IMR-90 (cell line): ENCODE results near the gene ZNF425. TPM values are rescaled to one million over a fixed set of nuclear protein-coding genes. Genes with fewer than 3 reads are reported as not detected.

Experiments used
- ATAC-seq: fragments of 200-7000 bp; cut with Tn5 transposase; 2 replicates; pipeline ENCODE4 v1.9.1; 2020; ENCODE audit warnings: low read depth, mild to moderate bottlenecking, moderate library complexity
- BruUV-seq: library from RNA; stranded (reverse); fragments of 400-500 nt; replicated peaks from 2 replicates; lab custom pipeline; 2021; lab: Mats Ljungman, UMichigan
- CTCF ChIA-PET: fragments of 300-600 bp; formaldehyde crosslinking; extraction: SDS; loops from one replicate; lab custom pipeline; 2021; ENCODE audit warnings: antibody characterized with exemption; lab: Yijun Ruan, JAX
- POLR2A ChIA-PET: fragments of 300-600 bp; sonication (Branson Sonifier 250); formaldehyde crosslinking; loops from one replicate; lab custom pipeline; 2022; ENCODE audit warnings: antibody characterized with exemption; ENCODE audit not compliant: unreplicated experiment; lab: Charles Lee
- DNase-seq: peaks from one replicate; pipeline ENCODE4 v3.0.0; 2013
- H2AFZ ChIP-seq: replicated peaks from 2 replicates; pipeline ENCODE3; 2013; ENCODE audit warnings: low read length, mild to moderate bottlenecking; ENCODE audit not compliant: poor library complexity
- H2AK5ac ChIP-seq: 2 replicates; pipeline ENCODE4 v1.6.1; 2013; ENCODE audit warnings: low read depth, low read length, inconsistent platforms
- H2AK9ac ChIP-seq: replicated peaks from 2 replicates; pipeline ENCODE3; 2013; ENCODE audit warnings: mild to moderate bottlenecking, low read depth, low read length, moderate library complexity; ENCODE audit not compliant: poor library complexity
- H2BK120ac ChIP-seq: 2 replicates; pipeline ENCODE4 v1.6.1; 2013; ENCODE audit warnings: low read depth, low read length, inconsistent platforms
- H2BK15ac ChIP-seq: 3 replicates; pipeline ENCODE4 v1.6.1; 2013; ENCODE audit warnings: low read depth, low read length, inconsistent platforms
- H2BK20ac ChIP-seq: 2 replicates; pipeline ENCODE4 v1.6.1; 2013; ENCODE audit warnings: low read depth, mild to moderate bottlenecking, inconsistent platforms, low read length, moderate library complexity
- H2BK5ac ChIP-seq: 2 replicates; pipeline ENCODE4 v1.6.1; 2013; ENCODE audit warnings: mild to moderate bottlenecking, low read depth, low read length, inconsistent platforms; ENCODE audit not compliant: poor library complexity, severe bottlenecking
- H3K14ac ChIP-seq: replicated peaks from 2 replicates; pipeline ENCODE4 v1.6.1; 2013; ENCODE audit warnings: low read depth, low read length, inconsistent platforms
- H3K18ac ChIP-seq: 2 replicates; pipeline ENCODE4 v1.6.1; 2013; ENCODE audit warnings: low read depth, low read length, control low read depth
- H3K23ac ChIP-seq: 2 replicates; pipeline ENCODE4 v1.6.1; 2013; ENCODE audit warnings: low read depth, low read length, inconsistent platforms
- H3K27ac ChIP-seq: 2 replicates; pipeline ENCODE4 v1.5.1; 2013; ENCODE audit warnings: mild to moderate bottlenecking, control low read depth, low read length; ENCODE audit not compliant: insufficient read depth
- H3K27me3 ChIP-seq: 2 replicates; pipeline ENCODE4 v1.6.1; 2013; ENCODE audit warnings: low read length; ENCODE audit not compliant: control insufficient read depth, insufficient read depth
- H3K36me3 ChIP-seq: 2 replicates; pipeline ENCODE4 v1.6.1; 2013; ENCODE audit warnings: low read length, mixed read lengths; ENCODE audit not compliant: control insufficient read depth, insufficient read depth
- H3K4ac ChIP-seq: 2 replicates; pipeline ENCODE4 v1.6.1; 2013; ENCODE audit warnings: low read depth, low read length, inconsistent platforms
- H3K4me1 ChIP-seq: 2 replicates; pipeline ENCODE4 v1.6.1; 2013; ENCODE audit warnings: low read length, mixed read lengths; ENCODE audit not compliant: control insufficient read depth, insufficient read depth
- H3K4me2 ChIP-seq: 2 replicates; pipeline ENCODE4 v1.6.1; 2013; ENCODE audit warnings: low read depth, mild to moderate bottlenecking, control low read depth, low read length, moderate library complexity
- H3K4me3 ChIP-seq: 2 replicates; pipeline ENCODE4 v1.5.1; 2013; ENCODE audit warnings: low read depth, mild to moderate bottlenecking, control low read depth, low read length, moderate library complexity; ENCODE audit not compliant: insufficient read depth
- H3K56ac ChIP-seq: 2 replicates; pipeline ENCODE4 v1.6.1; 2013; ENCODE audit warnings: low read length, inconsistent platforms; ENCODE audit not compliant: insufficient read depth; ENCODE audit errors: extremely low read depth
- H3K79me1 ChIP-seq, 2 experiments: 2 replicates each; pipeline ENCODE4 v1.6.1; 2013; ENCODE audit warnings: low read length in 2 of 2, inconsistent platforms in 1 of 2, low read depth in 1 of 2
- H3K9ac ChIP-seq: 2 replicates; pipeline ENCODE4 v1.6.1; 2013; ENCODE audit warnings: low read depth, low read length, control low read depth
- H3K9me1 ChIP-seq: 2 replicates; pipeline ENCODE4 v1.6.1; 2013; ENCODE audit warnings: low read length, inconsistent platforms; ENCODE audit not compliant: insufficient read depth
- H3K9me3 ChIP-seq: 2 replicates; pipeline ENCODE4 v1.6.1; 2013; ENCODE audit warnings: low read length; ENCODE audit not compliant: control insufficient read depth, insufficient read depth
- H4K20me1 ChIP-seq: 2 replicates; pipeline ENCODE4 v1.6.1; 2013; ENCODE audit warnings: low read length, inconsistent platforms; ENCODE audit not compliant: insufficient read depth
- H4K5ac ChIP-seq: 2 replicates; pipeline ENCODE4 v1.6.1; 2013; ENCODE audit warnings: mild to moderate bottlenecking, low read depth, low read length, control low read depth
- H4K8ac ChIP-seq, 2 experiments: 2 replicates each; pipeline ENCODE4 v1.6.1; 2013; ENCODE audit warnings: low read depth in 2 of 2, low read length in 2 of 2, control low read depth in 1 of 2, inconsistent platforms in 1 of 2
- H4K91ac ChIP-seq: 2 replicates; pipeline ENCODE4 v1.6.1; 2013; ENCODE audit warnings: low read depth, low read length, inconsistent platforms; ENCODE audit not compliant: insufficient read depth
- FOS ChIP-seq: fragments of 150-350 bp; IDR thresholded peaks from 2 replicates; pipeline ENCODE4 v1.6.1; 2016; ENCODE audit warnings: low read depth, low read length
- MXI1 ChIP-seq: IDR thresholded peaks from 2 replicates; pipeline ENCODE4 v1.6.1; 2012; ENCODE audit warnings: low read depth, mild to moderate bottlenecking, low read length, moderate library complexity, borderline replicate concordance
- RFX5 ChIP-seq: IDR thresholded peaks from 2 replicates; pipeline ENCODE4 v1.8.0; 2012; ENCODE audit warnings: low read depth, mild to moderate bottlenecking, low read length, moderate library complexity
- WGBS, 2 experiments: methylation state at CpG; one replicate each; pipeline versions ENCODE4 v1.1.5 to v1.1.7; 2013; ENCODE audit warnings: missing lambda C conversion rate in 2 of 2; ENCODE audit not compliant: insufficient read length in 1 of 2; ENCODE audit errors: extremely low coverage in 2 of 2; 5-methylcytosine and 5-hydroxymethylcytosine counted together
- dilution Hi-C: fragments of 300-500 bp; cut with HindIII; formaldehyde crosslinking; loops from one replicate; pipeline ENCODE4 v1.14.3; 2018; ENCODE audit warnings: low sequenced_read_pairs; ENCODE audit not compliant: unreplicated experiment
- in situ Hi-C: fragments of 300-500 bp; cut with MboI; formaldehyde crosslinking; loops from 3 replicates; pipeline ENCODE4 v1.14.3; 2019; ENCODE audit warnings: low sequenced_read_pairs, inconsistent platforms, mixed read lengths
- intact Hi-C: fragments of 100-400 bp; cut with micrococcal nuclease; formaldehyde crosslinking; loops from 2 replicates; pipeline ENCODE4 v1.10.0; 2022
- polyA plus RNA-seq, 3 experiments: library from polyadenylated mRNA; depleted of rRNA; stranded (reverse); fragments of >200 nt; gene quantifications; 2 replicates each; pipeline ENCODE4 v1.2.3, GENCODE V29; 2012; ENCODE audit warnings: low replicate concordance in 1 of 3
- total RNA-seq: library from RNA; depleted of rRNA; stranded (reverse); fragments of >200 nt; gene quantifications from 2 replicates; pipeline ENCODE4 v1.2.3, GENCODE V29; 2012
- TF ChIP-seq, protein P1 (sequence below): fragments of 150-350 bp; IDR thresholded peaks from 2 replicates; pipeline ENCODE4 v1.6.1; 2017; ENCODE audit warnings: mild to moderate bottlenecking, antibody characterized with exemption, low read length, low read depth

The ZNF425 gene
- total and polyA plus RNA-seq, 2 of the 4 experiments (the other 2 are of a cell fraction): 1.2 to 2.3 TPM

DNA sequence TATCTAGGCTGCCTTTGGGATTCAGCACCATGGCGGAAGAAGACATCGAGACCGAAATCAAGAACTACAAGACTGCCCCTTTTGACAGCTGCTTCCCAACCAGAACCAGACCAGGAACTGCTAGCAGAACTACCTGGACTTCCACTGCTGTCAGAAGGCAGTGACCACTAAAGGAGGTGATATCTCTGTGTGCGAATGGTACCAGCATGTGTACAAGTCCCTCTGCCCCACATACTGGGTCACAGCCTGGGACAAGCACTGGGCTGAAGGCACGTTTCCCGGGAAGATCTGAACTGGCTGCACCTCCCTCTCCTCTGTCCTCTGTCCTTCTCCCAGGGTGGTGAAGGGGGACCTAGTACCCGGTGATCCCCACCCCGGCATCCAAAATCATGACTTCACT is 72.2 kb downstream of the ZNF425 start:
- Histone ChIP-seq H3K9me1 (no peaks in the 10 kb centered on the region), H3K56ac (no peak overlapping the region), H2AK9ac (no peak overlapping the region), H4K91ac (no peak overlapping the region), H2BK120ac (no peak overlapping the region), H3K9me3 (no peaks in the 10 kb centered on the region), H2BK20ac (no peak overlapping the region), H3K4me3 (no peak overlapping the region), H2BK15ac (no peak overlapping the region), H3K4ac (no peak overlapping the region), H3K27ac (no peak overlapping the region), H3K14ac (no peak overlapping the region), H4K8ac (no peak overlapping the region), H4K5ac (no peak overlapping the region), H2BK5ac (no peak overlapping the region), H3K27me3 (peaks cover 4% of the 10 kb centered on the region; the same call in 1 of the 2 replicates), H3K9ac (no peak overlapping the region), H4K20me1 (no peaks in the 10 kb centered on the region), H3K18ac (no peak overlapping the region), H2AFZ (peak overlapping the region; percentile 32), H2AK5ac (no peak overlapping the region), H3K36me3 (no peaks in the 10 kb centered on the region), H3K79me1 (no peaks in the 10 kb centered on the region), H3K4me1 (no peaks in the 10 kb centered on the region), H3K23ac (no peak overlapping the region), H3K4me2 (no peak overlapping the region)
- no peak for DNase-seq
- ATAC-seq: no peak
- TF ChIP-seq FOS (no peak), RFX5 (no peak), MXI1 (no peak)
- TF ChIP-seq, protein P1, sequence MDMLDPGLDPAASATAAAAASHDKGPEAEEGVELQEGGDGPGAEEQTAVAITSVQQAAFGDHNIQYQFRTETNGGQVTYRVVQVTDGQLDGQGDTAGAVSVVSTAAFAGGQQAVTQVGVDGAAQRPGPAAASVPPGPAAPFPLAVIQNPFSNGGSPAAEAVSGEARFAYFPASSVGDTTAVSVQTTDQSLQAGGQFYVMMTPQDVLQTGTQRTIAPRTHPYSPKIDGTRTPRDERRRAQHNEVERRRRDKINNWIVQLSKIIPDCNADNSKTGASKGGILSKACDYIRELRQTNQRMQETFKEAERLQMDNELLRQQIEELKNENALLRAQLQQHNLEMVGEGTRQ: no peak
- BruUV-seq: no TSS peak
- dilution Hi-C loops: no loop called here
- intact Hi-C loops: no loop called here
- POLR2A ChIA-PET: no interaction called here
- CTCF ChIA-PET: interaction anchor here (0.6 to 1.1 kb wide), 2 partner anchors 181 to 754 kb away, joined by 3 to 4 read pairs; no protein-coding TSS in a partner anchor
- WGBS, 2 experiments: 83% methylated on average over 2 of the region's 8 CpGs; no CpG with 5 or more reads in 1 of the 2 experiments
- in situ Hi-C loops: no loop called here
